Activated CD8-positive, alpha-beta memory T cell treated with anti-CD3 and anti-CD28 coated beads, Interleukin-2, amount 50 U/mL, for 24 hours (primary cell): Measurements from ENCODE around the gene LYVE1.

ENCODE experiments used
- DNase-seq: peaks from one replicate; pipeline ENCODE4 v3.0.0-alpha.2; 2020; ENCODE audit errors: extremely low read depth

Gene LYVE1

GRCh38 chr11:10522276-10522675 lies 46.2 kb downstream of the LYVE1 start:
- DNase-seq = no peak

- no peak for DNase-seq
Observed at GRCh38 chr11:10520562-10520961, 47.9 kb downstream of the LYVE1 start.

GRCh38 chr11:10519630-10520029 lies 48.8 kb downstream of the LYVE1 start:
- no peak for DNase-seq

- no peak for DNase-seq
Observed at GRCh38 chr11:10518891-10519290, 49.6 kb downstream of the LYVE1 start.

GRCh38 chr11:10518123-10518522 lies 50.3 kb downstream of the LYVE1 start:
- DNase-seq = no peak

GRCh38 chr11:10515418-10515817 lies 53.0 kb downstream of the LYVE1 start:
- DNase-seq = no peak

GRCh38 chr11:10514709-10515108 lies 53.8 kb downstream of the LYVE1 start:
- DNase-seq = no peak

- no peak for DNase-seq
Observed at GRCh38 chr11:10514202-10514601, 54.3 kb downstream of the LYVE1 start.

GRCh38 chr11:10511181-10511621 lies 57.3 kb downstream of the LYVE1 start:
- no peak for DNase-seq
